Loucy (cell line): ENCODE results near the gene IDH3G.

ENCODE experiments used
- H2AFZ ChIP-seq: fragments of 200-600 bp; sonication (generic); 2 replicates; pipeline ENCODE4 v1.6.0; 2016; ENCODE audit warnings: antibody characterized with exemption, mild to moderate bottlenecking, low read length, moderate library complexity
- H3F3A ChIP-seq: fragments of 200-600 bp; 2 replicates; pipeline ENCODE4 v1.6.0; 2016; ENCODE audit warnings: antibody characterized with exemption, low read depth, mild to moderate bottlenecking
- H3K27me3 ChIP-seq: fragments of 200-600 bp; sonication (generic); 2 replicates; pipeline ENCODE4 v1.6.1; 2014; ENCODE audit warnings: low read length, mild to moderate bottlenecking; ENCODE audit not compliant: insufficient read depth, poor library complexity, severe bottlenecking
- H3K36me3 ChIP-seq: fragments of 200-600 bp; sonication (generic); 2 replicates; pipeline ENCODE4 v1.6.1; 2016; ENCODE audit warnings: low read length; ENCODE audit not compliant: insufficient read depth
- H3K4me1 ChIP-seq: fragments of 200-600 bp; sonication (generic); 2 replicates; pipeline ENCODE4 v1.5.1; 2014; ENCODE audit warnings: low read length, mild to moderate bottlenecking; ENCODE audit not compliant: insufficient read depth, poor library complexity, severe bottlenecking
- H3K4me2 ChIP-seq: fragments of 200-600 bp; sonication (generic); 2 replicates; pipeline ENCODE4 v1.6.0; 2014; ENCODE audit warnings: antibody characterized with exemption, low read length, low read depth, mild to moderate bottlenecking; ENCODE audit not compliant: poor library complexity, severe bottlenecking
- H3K4me3 ChIP-seq: fragments of 200-600 bp; sonication (generic); 2 replicates; pipeline ENCODE4 v1.5.1; 2014; ENCODE audit warnings: low read length, mild to moderate bottlenecking, mixed read lengths; ENCODE audit not compliant: poor library complexity, severe bottlenecking
- H3K79me2 ChIP-seq: fragments of 200-600 bp; sonication (generic); 2 replicates; pipeline ENCODE4 v1.6.1; 2014; ENCODE audit warnings: low read length; ENCODE audit not compliant: insufficient read depth
- H3K9ac ChIP-seq: fragments of 200-600 bp; sonication (generic); 2 replicates; pipeline ENCODE4 v1.6.0; 2014; ENCODE audit warnings: mild to moderate bottlenecking, low read depth, low read length, moderate library complexity; ENCODE audit not compliant: poor library complexity, severe bottlenecking
- H3K9me2 ChIP-seq: fragments of 200-600 bp; sonication (generic); replicated peaks from 2 replicates; pipeline ENCODE4 v1.6.1; 2016; ENCODE audit warnings: low read depth, low read length, mixed read lengths
- H3K9me3 ChIP-seq: fragments of 200-600 bp; sonication (generic); 2 replicates; pipeline ENCODE4 v1.6.1; 2014; ENCODE audit warnings: mild to moderate bottlenecking, antibody characterized with exemption, low read length, low read depth; ENCODE audit not compliant: insufficient read depth
- H4K20me1 ChIP-seq: fragments of 200-600 bp; sonication (generic); 2 replicates; pipeline ENCODE4 v1.6.0; 2014; ENCODE audit warnings: antibody characterized with exemption, low read length, mild to moderate bottlenecking; ENCODE audit not compliant: insufficient read depth, poor library complexity, severe bottlenecking
- CTCF ChIP-seq: fragments of 200-600 bp; sonication (generic); conservative IDR thresholded peaks from 2 replicates; pipeline ENCODE4 v1.5.1; 2014; ENCODE audit warnings: mild to moderate bottlenecking, antibody characterized with exemption, low read length
- EZH2phosphoT487 ChIP-seq: fragments of 200-600 bp; IDR thresholded peaks from 2 replicates; pipeline ENCODE4 v1.6.1; 2018; ENCODE audit warnings: antibody characterized with exemption, mild to moderate bottlenecking, moderate library complexity, borderline replicate concordance

Gene IDH3G

DNA sequence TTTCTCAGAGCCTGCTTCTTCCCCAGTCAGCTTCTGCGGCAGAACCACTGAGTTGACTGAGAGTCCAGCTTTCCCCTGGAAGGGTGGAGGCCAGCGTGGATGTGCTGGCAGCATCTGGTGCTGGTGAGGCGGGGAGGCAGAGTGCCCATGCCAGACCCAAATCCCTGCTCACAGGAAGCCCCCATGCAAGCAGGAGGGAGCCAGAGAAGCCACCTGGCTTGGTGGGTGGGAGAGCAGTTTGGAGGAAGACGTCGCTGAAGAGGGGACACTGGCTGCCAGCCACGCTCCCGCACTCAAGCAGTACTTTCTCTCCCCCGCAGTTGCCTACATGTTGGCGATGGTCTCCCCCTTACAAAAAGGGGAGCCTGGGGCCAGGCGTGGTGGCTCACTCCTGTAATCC is 30.2 kb upstream of the IDH3G start:
- H3K9ac ChIP-seq: no peak overlapping the region
- no peak overlapping the region for H2AFZ ChIP-seq
- no peaks in the 10 kb centered on the region for H3K9me3 ChIP-seq
- H3K9me2 ChIP-seq: no peaks in the 10 kb centered on the region
- H3K27me3 ChIP-seq: no peaks in the 10 kb centered on the region
- no peaks in the 10 kb centered on the region for H3K36me3 ChIP-seq
- no peak overlapping the region for H3K4me3 ChIP-seq
- H4K20me1 ChIP-seq: no peaks in the 10 kb centered on the region
- H3F3A ChIP-seq: no peaks in the 10 kb centered on the region
- peaks cover 25% of the 10 kb centered on the region for H3K4me1 ChIP-seq
- TF ChIP-seq EZH2phosphoT487 (no peak), CTCF (no peak)
- H3K79me2 ChIP-seq: no peaks in the 10 kb centered on the region
- H3K4me2 ChIP-seq: no peak overlapping the region

DNA sequence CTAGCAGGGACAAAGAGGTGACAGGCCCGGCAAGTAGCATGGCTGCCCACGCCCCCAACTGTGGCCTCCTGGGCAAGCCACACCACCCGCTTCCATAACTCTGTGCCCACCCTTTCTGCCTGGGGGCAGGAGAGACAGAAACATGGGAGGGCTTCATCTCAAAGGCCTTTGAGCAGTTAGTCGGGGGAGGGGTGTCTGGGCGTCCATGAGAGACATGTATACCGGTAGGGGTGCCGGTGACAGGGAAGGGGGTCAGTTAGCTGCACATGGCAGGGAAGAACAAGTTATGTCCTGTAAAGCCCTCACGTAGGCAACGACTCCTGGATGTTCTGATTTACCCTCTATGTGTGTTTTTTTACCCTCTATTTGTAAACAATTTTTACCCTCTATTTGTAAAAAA is 26.9 kb upstream of the IDH3G start:
- Histone ChIP-seq H3K4me1 (peaks cover 25% of the 10 kb centered on the region), H3K9ac (no peak overlapping the region), H3K9me3 (no peaks in the 10 kb centered on the region), H3K4me3 (no peak overlapping the region), H4K20me1 (no peaks in the 10 kb centered on the region), H3K36me3 (no peaks in the 10 kb centered on the region), H3K4me2 (peak overlapping the region; percentile 54), H3K27me3 (no peaks in the 10 kb centered on the region), H3F3A (no peaks in the 10 kb centered on the region), H3K9me2 (no peaks in the 10 kb centered on the region), H3K79me2 (no peaks in the 10 kb centered on the region), H2AFZ (0 out of 2 replicates have a peak overlapping the region, but pooled peaks have one; percentile 16)
- TF ChIP-seq EZH2phosphoT487 (no peak), CTCF (no peak)

GRCh38 chrX:153820601-153821000 is 26.4 kb upstream of the IDH3G start:
- H3F3A ChIP-seq: no peaks in the 10 kb centered on the region
- H3K79me2 ChIP-seq: no peaks in the 10 kb centered on the region
- H3K27me3 ChIP-seq: no peaks in the 10 kb centered on the region
- H3K36me3 ChIP-seq: no peaks in the 10 kb centered on the region
- H3K4me2 ChIP-seq: no peak overlapping the region
- no peak overlapping the region for H3K4me3 ChIP-seq
- no peaks in the 10 kb centered on the region for H4K20me1 ChIP-seq
- no peaks in the 10 kb centered on the region for H3K9me2 ChIP-seq
- no peak overlapping the region for H3K9ac ChIP-seq
- 0 out of 2 replicates have a peak overlapping the region, but pooled peaks have one; percentile 16 for H2AFZ ChIP-seq
- H3K4me1 ChIP-seq: peaks cover 25% of the 10 kb centered on the region
- TF ChIP-seq EZH2phosphoT487 (no peak), CTCF (no peak)
- no peaks in the 10 kb centered on the region for H3K9me3 ChIP-seq
